ENCODE data around the gene RLBP1.

GRCh38 chr15:89186803-89187202, 34.6 kb downstream of the RLBP1 start:
- TF ChIP-seq YY1 (IDR thresholded peaks at IDR 0.05; ENCODE audit: low read depth) (no peak), MAX (IDR thresholded peaks at IDR 0.05) (no peak), TAF1 (IDR thresholded peaks at IDR 0.05; ENCODE audit: low read depth) (no peak), RAD21 (IDR thresholded peaks at IDR 0.05; ENCODE audit: low read depth) (no peak), EP300 (IDR thresholded peaks at IDR 0.05; ENCODE audit: borderline replicate concordance) (no peak), CREB1 (IDR thresholded peaks at IDR 0.05; ENCODE audit: low read depth) (no peak), TEAD4 (IDR thresholded peaks at IDR 0.05) (no peak), CEBPB (IDR thresholded peaks at IDR 0.05) (no peak), FOXM1 (IDR thresholded peaks at IDR 0.05; ENCODE audit: borderline replicate concordance, low read depth) (no peak), NFIC (IDR thresholded peaks at IDR 0.05) (no peak), EGR1 (IDR thresholded peaks at IDR 0.05) (no peak)
- TF ChIP-seq, protein P1, sequence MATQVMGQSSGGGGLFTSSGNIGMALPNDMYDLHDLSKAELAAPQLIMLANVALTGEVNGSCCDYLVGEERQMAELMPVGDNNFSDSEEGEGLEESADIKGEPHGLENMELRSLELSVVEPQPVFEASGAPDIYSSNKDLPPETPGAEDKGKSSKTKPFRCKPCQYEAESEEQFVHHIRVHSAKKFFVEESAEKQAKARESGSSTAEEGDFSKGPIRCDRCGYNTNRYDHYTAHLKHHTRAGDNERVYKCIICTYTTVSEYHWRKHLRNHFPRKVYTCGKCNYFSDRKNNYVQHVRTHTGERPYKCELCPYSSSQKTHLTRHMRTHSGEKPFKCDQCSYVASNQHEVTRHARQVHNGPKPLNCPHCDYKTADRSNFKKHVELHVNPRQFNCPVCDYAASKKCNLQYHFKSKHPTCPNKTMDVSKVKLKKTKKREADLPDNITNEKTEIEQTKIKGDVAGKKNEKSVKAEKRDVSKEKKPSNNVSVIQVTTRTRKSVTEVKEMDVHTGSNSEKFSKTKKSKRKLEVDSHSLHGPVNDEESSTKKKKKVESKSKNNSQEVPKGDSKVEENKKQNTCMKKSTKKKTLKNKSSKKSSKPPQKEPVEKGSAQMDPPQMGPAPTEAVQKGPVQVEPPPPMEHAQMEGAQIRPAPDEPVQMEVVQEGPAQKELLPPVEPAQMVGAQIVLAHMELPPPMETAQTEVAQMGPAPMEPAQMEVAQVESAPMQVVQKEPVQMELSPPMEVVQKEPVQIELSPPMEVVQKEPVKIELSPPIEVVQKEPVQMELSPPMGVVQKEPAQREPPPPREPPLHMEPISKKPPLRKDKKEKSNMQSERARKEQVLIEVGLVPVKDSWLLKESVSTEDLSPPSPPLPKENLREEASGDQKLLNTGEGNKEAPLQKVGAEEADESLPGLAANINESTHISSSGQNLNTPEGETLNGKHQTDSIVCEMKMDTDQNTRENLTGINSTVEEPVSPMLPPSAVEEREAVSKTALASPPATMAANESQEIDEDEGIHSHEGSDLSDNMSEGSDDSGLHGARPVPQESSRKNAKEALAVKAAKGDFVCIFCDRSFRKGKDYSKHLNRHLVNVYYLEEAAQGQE (IDR thresholded peaks at IDR 0.05; ENCODE audit: low read depth): no peak
- TF ChIP-seq, protein P2, sequence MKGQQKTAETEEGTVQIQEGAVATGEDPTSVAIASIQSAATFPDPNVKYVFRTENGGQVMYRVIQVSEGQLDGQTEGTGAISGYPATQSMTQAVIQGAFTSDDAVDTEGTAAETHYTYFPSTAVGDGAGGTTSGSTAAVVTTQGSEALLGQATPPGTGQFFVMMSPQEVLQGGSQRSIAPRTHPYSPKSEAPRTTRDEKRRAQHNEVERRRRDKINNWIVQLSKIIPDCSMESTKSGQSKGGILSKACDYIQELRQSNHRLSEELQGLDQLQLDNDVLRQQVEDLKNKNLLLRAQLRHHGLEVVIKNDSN (IDR thresholded peaks at IDR 0.05): no peak

Data from Ishikawa (cell line).